NCI-H1694 treated with DMSO at 0.1 percent for 48 hours (cell line): ENCODE data around the gene CNOT9.

Source experiments
- DNase-seq: peaks from one replicate; lab custom pipeline; 2025; lab: John Stamatoyannopoulos, UW

The CNOT9 gene

DNA sequence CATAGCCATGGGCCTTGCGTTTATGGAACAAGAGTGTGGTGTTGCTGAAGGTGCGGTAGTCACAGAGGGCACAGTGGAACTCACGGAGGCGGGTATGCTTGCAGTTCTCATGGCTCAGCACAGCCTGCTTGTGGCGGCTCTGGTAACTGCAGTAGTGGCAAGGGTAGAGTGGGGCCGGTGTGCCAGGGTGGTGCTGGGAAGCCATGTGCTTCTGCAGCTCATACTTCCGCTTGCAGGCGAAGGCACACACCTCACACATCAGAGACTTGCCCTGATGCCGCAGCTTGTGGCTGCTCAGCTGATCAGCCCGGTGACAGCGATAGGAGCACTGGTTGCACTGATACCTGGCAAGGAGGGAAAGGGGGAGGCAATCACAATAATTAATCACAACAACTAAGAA, 76.1 kb downstream of the CNOT9 start:
- no peak for DNase-seq

DNA sequence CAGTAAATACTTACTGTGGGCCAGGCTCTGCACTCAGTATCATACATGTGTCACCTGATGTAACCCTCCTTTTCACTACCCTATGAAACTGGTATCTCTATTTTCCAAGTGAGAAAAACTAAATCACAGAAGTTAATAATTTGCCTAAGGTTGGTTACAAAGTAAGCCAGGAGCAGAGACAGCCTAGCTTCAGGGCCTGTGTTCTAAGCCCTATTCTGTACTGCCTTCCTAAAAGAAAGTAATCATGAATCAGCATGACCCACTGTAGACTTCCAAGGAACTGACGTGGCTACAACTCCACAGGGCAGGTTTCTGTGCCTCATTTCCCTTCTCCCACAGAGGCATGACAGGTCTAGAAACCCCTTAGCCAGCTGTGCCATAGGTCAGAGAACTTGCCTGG, 76.5 kb downstream of the CNOT9 start:
- DNase-seq, result no peak
